Subcutaneous adipose tissue (tissue), 4 donors: Measurements from ENCODE around the gene ELOB. TPM values are rescaled to one million over a fixed set of nuclear protein-coding genes. Genes with fewer than 3 reads are reported as not detected.

Source experiments
- CTCF ChIP-seq: fragments of 450-650 bp; IDR thresholded peaks from one replicate; pipeline ENCODE4 v1.5.1; 2016; ENCODE audit warnings: low read depth, mild to moderate bottlenecking, control low read depth, antibody characterized with exemption, moderate library complexity
- total RNA-seq, 4 donors: library from RNA; depleted of rRNA; stranded (reverse); fragments of >200 nt; gene quantifications; one replicate each; pipeline ENCODE4 v1.1.0, GENCODE V29; 2016

Gene ELOB
- total RNA-seq, 4 donors from 2014 or later, result 264 to 371 (median 280) TPM

GRCh38 chr16:2779151-2779920 lies 2.3 kb upstream of the ELOB start:
- TF ChIP-seq CTCF, result no peak

GRCh38 chr16:2778630-2778958 lies 1.5 kb upstream of the ELOB start:
- no peak for TF ChIP-seq CTCF

- no peak for TF ChIP-seq CTCF
Measured at GRCh38 chr16:2777903-2778629, 986 bp upstream of the ELOB start.

GRCh38 chr16:2776500-2777139 lies 460 bp downstream of the ELOB start:
- no peak for TF ChIP-seq CTCF

GRCh38 chr16:2775765-2776499 lies 1.1 kb downstream of the ELOB start:
- no peak for TF ChIP-seq CTCF

- TF ChIP-seq CTCF, result no peak
Measured at GRCh38 chr16:2775131-2775716, 1.9 kb downstream of the ELOB start.
